ENCODE results near the gene SLC39A1. TPM values are rescaled to one million over a fixed set of nuclear protein-coding genes. Genes with fewer than 3 reads are reported as not detected.
A peak's percentile ranks its signal among the peaks of the same experiment; 100 is the strongest.

Gene SLC39A1
- total RNA-seq, 1 experiment from 2014 or later: 152 TPM

DNA sequence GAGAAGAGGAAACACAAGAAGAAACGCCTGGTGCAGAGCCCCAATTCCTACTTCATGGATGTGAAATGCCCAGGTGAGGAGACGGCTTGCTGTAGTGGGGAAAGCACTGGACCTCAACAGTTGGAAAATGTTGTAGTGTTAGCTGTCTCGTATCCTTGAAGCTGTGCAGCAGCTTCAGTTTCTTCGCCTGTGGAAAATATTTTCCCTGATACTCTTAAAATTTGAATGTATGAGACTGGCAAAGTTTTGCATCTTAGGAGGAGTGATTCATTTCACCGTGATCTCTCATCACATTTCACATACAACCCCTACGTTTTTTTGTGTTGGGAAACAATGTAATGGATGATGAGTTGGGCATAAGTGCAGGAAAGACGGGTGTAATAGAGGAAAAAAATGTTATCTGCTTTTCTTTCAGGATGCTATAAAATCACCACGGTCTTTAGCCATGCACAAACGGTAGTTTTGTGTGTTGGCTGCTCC lies 27.9 kb upstream of the SLC39A1 start:
- intact Hi-C loops (cut with micrococcal nuclease; ENCODE audit: unreplicated experiment): no loop called here
- Mint-ChIP-seq H3K4me1 (ENCODE audit: low read depth, unreplicated experiment) (peaks cover 48% of the 10 kb centered on the region), H3K36me3 (ENCODE audit: insufficient read depth, unreplicated experiment) (peaks cover 78% of the 10 kb centered on the region), H3K4me3 (ENCODE audit: low read depth, unreplicated experiment) (peak overlapping the region; percentile 75), H3K27me3 (ENCODE audit: unreplicated experiment) (peaks cover 14% of the 10 kb centered on the region), H3K9me3 (ENCODE audit: low read depth, unreplicated experiment) (no peaks in the 10 kb centered on the region), H3K27ac (ENCODE audit: unreplicated experiment) (peak overlapping the region; percentile 99)
- no peak for DNase-seq
- TSS peak; percentile 87 for BruUV-seq (replicated peaks)
- TF ChIP-seq, protein P1, sequence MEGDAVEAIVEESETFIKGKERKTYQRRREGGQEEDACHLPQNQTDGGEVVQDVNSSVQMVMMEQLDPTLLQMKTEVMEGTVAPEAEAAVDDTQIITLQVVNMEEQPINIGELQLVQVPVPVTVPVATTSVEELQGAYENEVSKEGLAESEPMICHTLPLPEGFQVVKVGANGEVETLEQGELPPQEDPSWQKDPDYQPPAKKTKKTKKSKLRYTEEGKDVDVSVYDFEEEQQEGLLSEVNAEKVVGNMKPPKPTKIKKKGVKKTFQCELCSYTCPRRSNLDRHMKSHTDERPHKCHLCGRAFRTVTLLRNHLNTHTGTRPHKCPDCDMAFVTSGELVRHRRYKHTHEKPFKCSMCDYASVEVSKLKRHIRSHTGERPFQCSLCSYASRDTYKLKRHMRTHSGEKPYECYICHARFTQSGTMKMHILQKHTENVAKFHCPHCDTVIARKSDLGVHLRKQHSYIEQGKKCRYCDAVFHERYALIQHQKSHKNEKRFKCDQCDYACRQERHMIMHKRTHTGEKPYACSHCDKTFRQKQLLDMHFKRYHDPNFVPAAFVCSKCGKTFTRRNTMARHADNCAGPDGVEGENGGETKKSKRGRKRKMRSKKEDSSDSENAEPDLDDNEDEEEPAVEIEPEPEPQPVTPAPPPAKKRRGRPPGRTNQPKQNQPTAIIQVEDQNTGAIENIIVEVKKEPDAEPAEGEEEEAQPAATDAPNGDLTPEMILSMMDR (IDR thresholded peaks at IDR 0.05; ENCODE audit: unreplicated experiment): no peak
- CTCF ChIA-PET: interaction anchor here (1.4 to 1.5 kb wide), 3 partner anchors 9 to 320 kb away, joined by 3 to 7 read pairs (median 4); partner anchors contain the start of gene ILF2

- H3K9me3 Mint-ChIP-seq (ENCODE audit: low read depth, unreplicated experiment): no peaks in the 10 kb centered on the region
- peak within 1 kb of the TSS; percentile 99 for H3K27ac Mint-ChIP-seq (ENCODE audit: unreplicated experiment)
- peak within 1 kb of the TSS; percentile 75 for H3K4me3 Mint-ChIP-seq (ENCODE audit: low read depth, unreplicated experiment)
- peaks cover 78% of the 10 kb centered on the region for H3K36me3 Mint-ChIP-seq (ENCODE audit: insufficient read depth, unreplicated experiment)
- H3K27me3 Mint-ChIP-seq (ENCODE audit: unreplicated experiment): peaks cover 14% of the 10 kb centered on the region
- H3K4me1 Mint-ChIP-seq (ENCODE audit: low read depth, unreplicated experiment): peaks cover 54% of the 10 kb centered on the region
- TF ChIP-seq, protein P1 (IDR thresholded peaks at IDR 0.05; ENCODE audit: unreplicated experiment): no peak
- DNase-seq: peak; percentile 92
- intact Hi-C loops (cut with micrococcal nuclease; ENCODE audit: unreplicated experiment): no loop called here
- no TSS peak for BruUV-seq (replicated peaks)
- CTCF ChIA-PET: interaction anchor here (0.9 to 1.5 kb wide), 6 partner anchors 9 to 319 kb away, joined by 3 to 7 read pairs (median 4); partner anchors contain the start of genes GATAD2B, ILF2 and SLC39A1
Observed at GRCh38 chr1:153990468-153991150, 27.3 kb upstream of the SLC39A1 start, which contains the start of gene RPS27. Gene RPS27, plus strand, starts transcription at chr1:153990762. Its CDS starts 35 bp downstream, at chr1:153990797.

DNA sequence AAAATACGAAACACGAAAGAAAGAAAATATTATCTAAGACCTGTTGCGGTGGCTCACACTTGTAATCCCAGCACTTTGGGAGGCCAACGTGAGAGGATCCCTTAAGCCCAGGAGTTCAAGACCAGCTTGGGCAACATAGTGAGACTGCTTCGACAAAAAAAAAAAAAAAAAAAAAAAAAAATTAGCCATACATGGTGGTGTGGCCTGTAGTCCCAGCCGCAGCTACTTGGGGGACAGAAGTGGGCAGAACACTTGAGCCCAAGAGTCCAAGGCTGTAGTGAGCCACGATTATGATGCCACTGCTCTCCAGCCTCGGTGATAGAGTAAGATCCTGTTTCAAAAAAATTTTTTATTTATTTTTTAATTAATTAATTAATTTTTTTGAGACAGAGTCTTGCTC lies 24.3 kb upstream of the SLC39A1 start:
- peaks cover 63% of the 10 kb centered on the region for H3K36me3 Mint-ChIP-seq (ENCODE audit: insufficient read depth, unreplicated experiment)
- H3K9me3 Mint-ChIP-seq (ENCODE audit: low read depth, unreplicated experiment): no peaks in the 10 kb centered on the region
- BruUV-seq (replicated peaks): no TSS peak
- peaks cover 14% of the 10 kb centered on the region for H3K27me3 Mint-ChIP-seq (ENCODE audit: unreplicated experiment)
- TF ChIP-seq, protein P1 (IDR thresholded peaks at IDR 0.05; ENCODE audit: unreplicated experiment): no peak
- DNase-seq: no peak
- intact Hi-C loops (cut with micrococcal nuclease; ENCODE audit: unreplicated experiment): loop anchor here (2.0 to 10.0 kb wide), 4 partner anchors 67 to 633 kb away; partner anchors contain the start of genes NPR1 and S100A9
- H3K4me1 Mint-ChIP-seq (ENCODE audit: low read depth, unreplicated experiment): peaks cover 63% of the 10 kb centered on the region
- H3K4me3 Mint-ChIP-seq (ENCODE audit: low read depth, unreplicated experiment): no peak overlapping the region
- CTCF ChIA-PET: interaction anchor here (0.9 to 2.3 kb wide), 4 partner anchors 10 to 186 kb away, joined by 4 to 18 read pairs (median 10); partner anchors contain the start of genes CREB3L4 and JTB
- no peak overlapping the region for H3K27ac Mint-ChIP-seq (ENCODE audit: unreplicated experiment)

DNA sequence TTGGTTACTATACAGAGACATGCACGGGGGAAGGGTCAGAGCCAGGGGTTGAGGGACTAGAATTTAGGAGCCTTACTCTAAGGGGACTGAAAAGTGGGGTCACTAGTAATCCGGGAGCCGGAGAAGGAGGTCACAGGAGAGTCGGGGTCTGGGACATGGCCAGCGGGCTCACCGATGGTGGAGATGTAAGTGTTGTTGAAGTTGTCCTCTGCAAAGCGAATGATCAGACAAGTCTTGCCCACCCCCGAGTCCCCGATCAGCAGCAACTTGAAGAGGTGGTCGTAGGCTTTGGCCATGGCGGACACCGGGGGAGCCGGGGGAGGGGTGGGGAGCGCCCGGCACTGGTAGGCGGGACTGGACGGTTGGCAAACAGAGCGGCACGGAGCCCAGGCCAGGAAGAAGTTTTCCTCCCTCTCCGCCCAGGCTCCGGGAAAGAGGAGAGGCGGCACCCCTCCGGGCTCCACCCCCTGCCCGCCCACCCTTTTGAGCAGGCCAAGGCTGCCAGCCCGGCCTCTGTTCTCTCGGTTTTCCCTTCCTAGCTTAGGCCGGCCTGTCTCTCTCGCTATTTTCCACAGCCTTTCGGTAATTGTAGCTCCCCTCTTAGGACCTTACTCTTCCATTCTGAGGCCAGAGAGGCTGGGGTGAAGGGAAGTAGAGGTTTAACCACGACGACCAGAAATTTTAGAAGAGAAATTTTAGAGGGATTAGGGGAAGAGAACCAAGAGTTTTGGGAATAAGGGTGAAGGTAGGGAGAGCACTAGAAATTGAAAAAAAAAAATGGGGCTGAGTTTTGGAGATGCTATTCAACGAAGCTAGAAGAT lies 22.8 kb upstream of the SLC39A1 start, which contains the start of gene RAB13:
Gene RAB13, minus strand, starts transcription at position 399 of the 821 bp plus-strand sequence. Its CDS starts 103 bp downstream, at position 296.
- TF ChIP-seq, protein P1 (IDR thresholded peaks at IDR 0.05; ENCODE audit: unreplicated experiment): no peak
- Mint-ChIP-seq H3K4me3 (ENCODE audit: low read depth, unreplicated experiment) (peak within 1 kb of the TSS; percentile 84), H3K27ac (ENCODE audit: unreplicated experiment) (peak within 1 kb of the TSS; percentile 67), H3K4me1 (ENCODE audit: low read depth, unreplicated experiment) (peaks cover 48% of the 10 kb centered on the region), H3K36me3 (ENCODE audit: insufficient read depth, unreplicated experiment) (peaks cover 54% of the 10 kb centered on the region), H3K9me3 (ENCODE audit: low read depth, unreplicated experiment) (no peaks in the 10 kb centered on the region), H3K27me3 (ENCODE audit: unreplicated experiment) (peaks cover 12% of the 10 kb centered on the region)
- peak; percentile 86 for DNase-seq
- intact Hi-C loops (cut with micrococcal nuclease; ENCODE audit: unreplicated experiment): loop anchor here (1.0 to 10.0 kb wide), 7 partner anchors 41 to 631 kb away; partner anchors contain the start of genes NPR1 and S100A9
- no TSS peak for BruUV-seq (replicated peaks)
- CTCF ChIA-PET: interaction anchor here (0.5 to 2.3 kb wide), 16 partner anchors 8 to 373 kb away, joined by 3 to 18 read pairs (median 3); partner anchors contain the start of genes CREB3L4, DENND4B, GATAD2B and JTB

Data from Calu3 (cell line).